Fibroblast of skin of left biceps (primary cell): ENCODE results near the gene PDXK.
"Not testable (repeated sequence)": the region's sequence is repeated elsewhere in the genome, so short reads cannot be mapped to it uniquely, and the experiment has no call there.

Experiments
- DNase-seq, 2 experiments: peaks; one replicate each; pipeline ENCODE4 v3.0.0-alpha.2; 2013; ENCODE audit warnings: low read depth in 2 of 2

The PDXK gene

DNA sequence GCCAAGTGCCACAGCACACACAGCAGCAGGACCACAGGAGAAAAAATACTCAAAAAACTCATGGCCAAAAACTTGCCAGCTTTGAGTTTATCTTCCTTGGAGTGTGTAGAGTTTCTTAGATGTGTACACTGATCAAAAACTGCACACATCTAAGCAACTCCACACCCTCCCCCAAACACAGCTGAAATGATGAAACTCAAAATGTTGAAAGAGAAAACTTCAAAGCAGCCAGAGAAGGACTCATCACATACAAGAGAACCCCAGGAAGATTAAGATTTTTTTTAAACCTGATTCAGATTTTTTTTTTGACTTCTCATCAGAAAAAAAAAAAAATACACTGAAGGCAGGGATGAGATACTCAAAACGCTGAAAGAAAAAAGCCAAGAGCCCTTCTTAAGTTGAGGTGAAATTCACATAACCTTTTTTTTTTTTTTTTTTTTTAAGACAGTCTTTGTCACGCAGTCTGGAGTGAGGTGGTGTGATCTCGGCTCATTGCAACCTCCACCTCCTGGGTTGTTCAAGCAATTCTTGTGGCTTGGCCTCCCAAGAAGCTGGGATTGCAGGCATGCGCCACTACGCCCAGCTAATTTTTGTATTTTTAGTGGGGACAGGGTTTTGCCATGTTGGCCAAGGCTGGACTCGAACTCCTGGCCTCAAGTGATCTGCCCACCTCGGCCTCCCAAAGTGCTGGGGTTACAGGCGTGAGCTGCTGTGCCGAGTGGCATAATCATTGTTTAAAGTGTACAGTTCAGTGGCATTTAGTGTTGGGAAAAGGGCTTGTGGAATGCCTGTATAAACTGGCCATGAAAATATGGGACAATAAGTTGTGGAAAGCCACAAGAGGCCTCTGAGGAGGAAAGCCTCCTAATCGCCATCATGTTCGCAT, 20.9 kb upstream of the PDXK start:
- no peak for DNase-seq

DNA sequence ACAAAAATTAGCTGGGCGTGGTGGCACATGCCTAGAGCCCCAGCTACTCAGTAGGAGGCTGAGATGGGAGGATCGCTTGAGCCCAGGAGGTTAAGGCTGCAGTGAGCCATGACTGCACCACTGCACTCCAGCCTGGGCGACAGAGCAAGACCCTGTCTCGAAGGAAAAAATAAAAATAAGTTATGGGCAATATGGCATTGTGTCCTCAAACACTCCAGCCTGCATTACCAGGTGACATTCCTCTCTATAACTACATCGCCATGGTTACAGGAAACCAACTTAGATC, 19.5 kb upstream of the PDXK start:
- not testable (repeated sequence) for DNase-seq

DNA sequence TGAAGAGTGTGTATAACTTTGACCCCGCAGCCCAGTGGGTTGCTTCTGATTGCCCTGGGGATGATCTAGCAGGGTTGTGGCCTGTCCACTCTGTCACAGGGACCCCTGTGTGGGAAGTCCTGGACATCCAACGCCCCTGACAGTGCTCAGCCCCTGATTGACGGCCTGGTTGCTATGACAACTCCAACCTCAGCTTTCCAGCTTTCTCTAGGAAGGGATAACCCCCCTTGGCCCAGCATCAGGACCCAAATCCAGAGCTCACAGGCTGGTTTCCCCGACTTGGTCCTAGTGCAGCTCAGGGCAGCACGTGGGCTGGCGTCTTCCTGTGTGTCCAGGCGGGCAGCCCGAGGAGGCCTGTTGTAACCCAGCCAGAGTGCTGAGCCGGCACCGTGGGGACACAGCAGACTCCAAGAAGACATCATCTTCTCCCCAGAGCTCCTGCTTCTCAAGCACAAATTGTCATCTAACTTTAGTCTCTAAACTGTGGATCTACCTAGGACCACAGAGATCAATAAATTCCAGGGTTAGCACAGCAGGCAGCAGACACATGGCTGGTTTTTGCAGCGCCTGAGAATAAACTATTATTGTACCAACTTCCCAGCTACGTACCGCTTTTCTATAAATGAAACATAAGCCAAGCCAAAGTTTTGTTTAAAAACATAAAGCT, 18.9 kb upstream of the PDXK start:
- DNase-seq, result no peak

GRCh38 chr21:43701936-43702784, 16.8 kb upstream of the PDXK start:
- DNase-seq, result no peak

DNA sequence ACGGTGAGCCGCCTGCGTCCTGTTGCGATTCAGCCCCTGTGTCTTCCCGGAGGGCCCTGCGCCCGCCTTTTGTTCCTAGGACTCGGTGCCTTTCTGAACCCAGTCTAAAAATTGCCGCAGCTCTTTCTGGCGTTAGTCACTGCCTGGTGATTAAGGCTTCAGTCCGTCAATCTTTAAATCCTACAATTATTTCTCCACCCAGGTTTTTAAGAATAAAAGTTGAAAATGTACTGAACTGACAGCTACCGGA, 16.2 kb upstream of the PDXK start:
- no peak for DNase-seq

- peak; percentile 64 to 66 for DNase-seq
Observed at GRCh38 chr21:43703035-43703880, 15.7 kb upstream of the PDXK start.

GRCh38 chr21:43707462-43707861, 11.5 kb upstream of the PDXK start:
- DNase-seq, result no peak

GRCh38 chr21:43708745-43709381, 10.1 kb upstream of the PDXK start:
- no peak for DNase-seq

GRCh38 chr21:43712268-43712942, 6.5 kb upstream of the PDXK start:
- no peak for DNase-seq

DNA sequence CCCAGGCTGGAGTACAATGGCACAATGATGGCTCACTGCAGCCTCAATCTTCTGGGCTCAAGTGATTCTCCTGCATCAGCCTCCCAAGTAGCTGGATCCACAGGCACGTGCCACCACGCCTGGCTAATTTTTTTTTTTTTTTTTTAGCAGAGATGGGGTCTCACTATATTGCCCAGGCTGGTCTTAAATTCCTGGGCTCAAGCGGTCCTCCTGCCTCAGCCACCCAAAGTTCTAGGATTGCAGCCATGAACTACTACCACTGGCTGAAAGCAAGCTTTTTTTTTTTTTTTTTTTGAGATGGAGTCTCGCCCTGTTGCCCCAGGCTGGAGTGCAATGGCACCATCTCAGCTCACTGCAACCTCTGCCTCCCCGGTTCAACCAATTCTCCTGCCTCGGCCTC, 5.8 kb upstream of the PDXK start:
- not testable (repeated sequence) for DNase-seq

DNA sequence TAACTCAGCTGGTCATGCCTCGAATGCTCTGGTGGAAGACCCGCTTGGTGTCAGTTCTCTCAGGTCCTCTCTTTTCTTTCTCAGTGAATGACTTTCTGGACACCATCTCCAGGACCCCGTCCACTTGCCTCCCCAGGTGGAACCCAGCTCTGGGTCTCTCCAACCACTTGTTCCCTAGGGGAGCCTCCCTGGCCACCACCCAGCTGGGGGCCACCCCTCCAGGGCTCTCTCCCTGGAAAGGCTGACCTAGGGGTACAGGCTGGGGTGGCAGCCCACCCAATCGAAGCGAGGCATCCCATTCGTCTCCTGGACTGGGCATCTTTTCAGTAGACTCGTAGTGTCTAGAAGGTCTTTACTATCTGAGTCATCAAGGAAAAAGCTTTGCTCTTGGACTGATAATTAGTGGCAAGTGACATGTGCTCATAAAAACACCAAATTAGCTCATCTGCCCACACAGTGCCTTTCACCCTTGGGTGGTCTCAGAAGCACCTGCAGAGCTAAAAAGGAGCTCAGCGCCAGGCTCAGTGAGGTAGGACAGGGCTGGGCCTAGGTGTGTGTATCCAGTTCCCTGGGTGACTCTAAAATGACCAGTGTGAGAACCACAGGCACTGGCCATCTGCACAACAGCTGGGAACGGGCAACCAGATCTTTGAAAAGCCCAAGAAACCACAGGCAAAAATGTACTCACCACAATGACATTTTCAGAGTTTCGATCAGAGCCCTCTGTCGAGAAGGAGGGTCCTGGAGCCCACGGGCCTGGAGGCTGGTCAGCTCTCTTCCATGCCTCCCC, 2.4 kb upstream of the PDXK start:
- DNase-seq, result no peak

DNA sequence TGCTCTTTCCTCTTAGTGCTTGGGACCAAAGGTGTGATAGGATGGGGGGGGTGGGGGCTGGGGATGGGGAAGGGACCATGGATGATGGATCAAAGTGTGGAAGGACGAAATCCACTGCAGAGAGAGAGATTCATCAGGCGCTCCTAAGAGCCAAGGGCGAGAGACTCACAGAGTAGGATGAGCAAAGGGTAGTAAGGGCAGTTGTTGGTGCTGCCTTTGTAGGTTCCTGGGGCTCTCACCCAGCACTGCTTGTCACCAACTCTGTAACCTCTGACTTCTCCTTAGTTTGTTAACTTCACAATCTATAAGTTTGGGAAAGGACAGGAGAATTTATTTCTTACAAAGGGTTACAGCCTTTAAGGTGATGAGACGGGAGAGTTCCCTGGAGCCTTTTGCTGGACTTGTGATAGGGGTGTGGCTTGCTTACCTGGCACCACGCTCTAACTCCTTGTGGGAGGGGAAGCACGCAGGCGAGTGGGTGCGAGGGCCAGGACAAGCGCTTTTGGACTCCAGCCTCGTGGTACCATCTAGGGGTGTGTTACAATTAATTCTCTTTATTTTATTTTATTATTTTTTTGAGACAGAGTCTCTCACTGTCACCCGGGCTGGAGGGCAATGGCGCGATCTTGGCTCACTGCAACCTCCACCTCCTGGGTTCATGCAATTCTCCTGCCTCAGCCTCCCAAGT, 1.6 kb upstream of the PDXK start:
- DNase-seq, result no peak

DNA sequence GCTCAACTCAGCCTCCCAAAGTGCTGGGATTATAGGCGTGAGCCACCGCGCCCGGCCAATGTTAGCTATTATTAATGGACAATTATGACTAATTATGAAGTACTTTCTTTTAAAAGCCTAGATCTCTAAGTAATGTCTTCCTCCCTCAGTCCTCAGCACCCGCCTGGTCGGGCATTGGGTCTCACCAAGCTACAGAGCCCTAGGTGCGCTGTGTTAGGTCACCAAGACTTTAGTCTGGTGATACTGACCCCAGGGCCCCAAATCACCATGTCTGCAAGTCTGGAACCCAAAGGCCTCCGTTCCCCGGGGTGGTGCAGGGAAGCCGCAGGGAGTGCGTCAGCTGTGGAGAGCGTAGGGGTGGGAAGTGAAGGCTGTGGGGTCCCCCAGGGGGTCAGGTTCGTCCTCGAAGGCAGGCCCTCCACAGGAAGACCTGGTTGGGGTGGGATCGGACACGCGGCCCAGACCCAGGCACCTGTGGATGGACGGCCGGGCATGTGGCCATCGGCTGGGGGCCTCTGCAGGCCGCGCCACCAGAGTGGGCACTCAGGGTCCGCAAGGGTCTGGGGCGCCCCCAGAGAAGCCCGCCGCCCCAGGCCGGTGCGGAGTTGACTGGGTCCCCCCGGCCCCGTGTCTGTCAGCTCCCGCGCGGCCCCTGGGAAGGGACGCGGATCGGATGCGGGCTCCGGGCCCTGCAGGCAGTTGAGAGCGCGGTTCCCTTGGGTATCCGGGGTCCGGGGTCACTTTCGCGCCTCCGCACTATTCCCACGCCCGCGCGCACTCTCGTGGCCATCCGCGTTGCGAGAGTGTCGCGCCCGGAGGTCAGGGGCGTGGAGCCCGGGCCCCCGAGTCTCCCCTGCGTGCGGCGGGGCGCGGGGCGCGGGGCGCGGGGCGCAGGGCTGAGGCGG, 710 bp upstream of the PDXK start:
- no peak for DNase-seq

DNA sequence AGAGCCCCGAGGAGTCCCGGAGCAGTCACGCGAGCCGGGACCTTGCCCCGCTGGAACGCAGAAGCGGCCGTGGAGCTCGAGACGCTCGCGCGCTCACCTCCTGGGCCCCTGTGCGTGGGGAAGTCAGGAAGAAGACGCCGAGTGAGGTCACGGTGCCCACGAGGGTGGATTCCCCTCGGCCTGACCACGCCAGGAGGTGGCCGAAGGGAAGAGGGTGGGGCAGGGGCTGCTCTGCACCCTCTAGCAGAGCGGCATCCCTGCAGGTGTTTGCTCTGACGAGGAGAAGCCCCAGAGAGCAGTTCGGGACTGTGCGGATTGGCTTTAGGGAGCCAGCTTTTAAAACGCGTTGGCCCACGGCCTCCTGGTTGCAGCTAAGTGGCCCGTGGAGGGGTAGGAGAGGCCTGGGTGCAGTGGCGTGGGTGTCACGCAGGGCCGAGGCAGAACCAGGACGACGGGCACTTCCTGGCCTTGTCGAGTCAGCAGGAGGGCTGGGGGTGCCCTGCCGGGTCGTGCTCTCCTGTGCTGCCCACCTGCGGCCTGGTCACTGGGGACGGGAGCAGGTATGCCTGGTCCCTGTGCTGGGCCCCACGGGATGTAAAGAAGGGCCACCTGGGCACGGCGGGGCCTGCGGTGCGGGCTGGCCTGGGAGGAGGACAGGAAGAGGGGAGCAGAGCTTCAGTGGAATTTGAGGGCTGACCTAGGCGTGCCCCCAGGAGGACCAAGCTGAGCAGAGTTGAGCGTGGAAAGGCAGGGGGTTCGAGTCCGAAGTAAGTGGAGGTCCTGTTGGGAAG, 1.0 kb downstream of the PDXK start:
- DNase-seq, result no peak

- no peak for DNase-seq
Observed at GRCh38 chr21:43720539-43721166, 1.7 kb downstream of the PDXK start.

- DNase-seq, result no peak
Observed at GRCh38 chr21:43721206-43721605, 2.3 kb downstream of the PDXK start.

DNA sequence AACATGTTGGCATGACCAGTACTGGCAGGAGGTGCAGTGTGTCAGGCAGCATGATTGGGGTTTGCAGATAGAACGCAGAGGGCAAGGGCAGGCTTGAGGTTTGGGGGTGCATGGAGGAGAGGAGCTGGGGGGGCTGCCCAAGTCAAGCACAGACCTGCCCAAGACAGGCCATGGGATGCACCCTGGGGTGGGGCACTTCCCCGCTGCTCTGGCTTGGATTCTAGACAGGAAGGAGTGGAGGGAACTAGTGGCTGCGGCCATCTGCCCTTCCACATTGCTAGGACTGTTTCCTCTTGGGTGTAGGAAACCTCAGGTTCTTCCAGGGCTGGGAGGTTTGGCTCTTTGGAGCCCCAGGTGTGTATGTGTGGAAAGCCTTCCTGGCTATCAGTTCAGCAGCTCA, 3.0 kb downstream of the PDXK start:
- no peak for DNase-seq
